Measurements from ENCODE around the gene WDFY2.

DNA sequence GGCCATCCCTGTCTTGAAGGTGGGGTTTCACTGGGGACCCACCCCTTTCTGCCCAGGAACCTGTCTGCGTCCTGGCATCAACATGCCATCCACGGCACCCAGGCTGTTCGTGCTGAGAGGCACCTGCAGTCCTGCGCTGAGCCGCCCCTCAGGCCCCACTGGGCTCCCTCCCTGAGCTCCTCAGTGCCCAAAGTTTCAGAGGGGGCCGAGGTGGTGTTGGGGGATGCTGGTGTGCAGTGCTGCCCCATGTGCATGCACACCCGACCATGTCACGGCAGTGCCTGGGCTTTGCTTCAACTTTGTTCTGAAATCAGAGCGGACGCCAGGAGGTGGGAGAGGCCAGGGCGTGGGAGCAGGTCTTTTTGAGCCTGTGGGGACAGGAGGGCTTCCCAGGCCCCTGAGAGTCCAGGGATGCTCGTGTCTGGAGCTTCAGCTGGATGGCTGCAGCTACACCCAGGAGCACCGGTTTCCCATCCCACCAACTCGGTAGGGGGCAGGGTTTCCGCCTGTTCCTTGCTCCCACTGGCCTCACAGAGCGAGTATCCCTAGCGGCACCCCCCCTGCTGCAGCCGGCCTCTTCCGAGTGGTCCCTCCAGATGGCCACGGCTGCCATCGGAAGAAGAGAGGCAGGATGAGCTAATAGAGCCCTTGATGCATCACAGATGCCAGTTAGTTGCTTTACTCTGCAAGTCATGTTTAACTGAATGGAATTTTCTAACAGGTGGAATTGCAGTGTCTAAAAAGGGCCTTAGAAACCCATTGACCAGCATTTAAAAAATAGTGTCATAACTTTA is 44.0 kb downstream of the WDFY2 start:
- TF ChIP-seq, protein P1, sequence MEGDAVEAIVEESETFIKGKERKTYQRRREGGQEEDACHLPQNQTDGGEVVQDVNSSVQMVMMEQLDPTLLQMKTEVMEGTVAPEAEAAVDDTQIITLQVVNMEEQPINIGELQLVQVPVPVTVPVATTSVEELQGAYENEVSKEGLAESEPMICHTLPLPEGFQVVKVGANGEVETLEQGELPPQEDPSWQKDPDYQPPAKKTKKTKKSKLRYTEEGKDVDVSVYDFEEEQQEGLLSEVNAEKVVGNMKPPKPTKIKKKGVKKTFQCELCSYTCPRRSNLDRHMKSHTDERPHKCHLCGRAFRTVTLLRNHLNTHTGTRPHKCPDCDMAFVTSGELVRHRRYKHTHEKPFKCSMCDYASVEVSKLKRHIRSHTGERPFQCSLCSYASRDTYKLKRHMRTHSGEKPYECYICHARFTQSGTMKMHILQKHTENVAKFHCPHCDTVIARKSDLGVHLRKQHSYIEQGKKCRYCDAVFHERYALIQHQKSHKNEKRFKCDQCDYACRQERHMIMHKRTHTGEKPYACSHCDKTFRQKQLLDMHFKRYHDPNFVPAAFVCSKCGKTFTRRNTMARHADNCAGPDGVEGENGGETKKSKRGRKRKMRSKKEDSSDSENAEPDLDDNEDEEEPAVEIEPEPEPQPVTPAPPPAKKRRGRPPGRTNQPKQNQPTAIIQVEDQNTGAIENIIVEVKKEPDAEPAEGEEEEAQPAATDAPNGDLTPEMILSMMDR (IDR thresholded peaks at IDR 0.05) = no peak
- no peak for TF ChIP-seq POLR2A (IDR thresholded peaks at IDR 0.05)
